Activated naive CD8-positive, alpha-beta T cell treated with anti-CD3 and anti-CD28 coated beads, Interleukin-2, amount 50 U/mL, for 24 hours (primary cell): ENCODE measurements around the gene NUP133.
"Not testable (repeated sequence)": the region's sequence is repeated elsewhere in the genome, so short reads cannot be mapped to it uniquely, and the experiment has no call there.

Experiments
- ATAC-seq: fragments of 150-1000 bp; cut with Tn5 transposase; one replicate; pipeline ENCODE4 v1.10.0; 2021
- DNase-seq: peaks from one replicate; pipeline ENCODE4 v3.0.0; 2021
- H3K27ac Mint-ChIP-seq: one replicate; pipeline ENCODE4 v1.8.0; 2021; ENCODE audit warnings: mild to moderate bottlenecking, mixed read lengths
- H3K27me3 Mint-ChIP-seq: one replicate; pipeline ENCODE4 v1.8.0; 2021; ENCODE audit warnings: mixed read lengths
- H3K36me3 Mint-ChIP-seq: one replicate; pipeline ENCODE4 v1.8.0; 2021; ENCODE audit warnings: low read depth, mixed read lengths
- H3K4me1 Mint-ChIP-seq: one replicate; pipeline ENCODE4 v1.8.0; 2021; ENCODE audit warnings: mixed read lengths
- H3K4me3 Mint-ChIP-seq: one replicate; pipeline ENCODE4 v1.8.0; 2021; ENCODE audit warnings: mild to moderate bottlenecking, moderate library complexity, mixed read lengths
- H3K9me3 Mint-ChIP-seq: one replicate; pipeline ENCODE4 v1.8.0; 2021; ENCODE audit warnings: mixed read lengths

Gene NUP133

GRCh38 chr1:229531326-229531725 lies 23.2 kb upstream of the NUP133 start:
- Mint-ChIP-seq H3K36me3 (peaks cover 38% of the 10 kb centered on the region), H3K9me3 (no peaks in the 10 kb centered on the region)
- no peak for DNase-seq

GRCh38 chr1:229529639-229530038 lies 21.5 kb upstream of the NUP133 start:
- ATAC-seq: no peak
- Mint-ChIP-seq H3K4me1 (no peaks in the 10 kb centered on the region), H3K27ac (no peak overlapping the region), H3K36me3 (peaks cover 42% of the 10 kb centered on the region), H3K9me3 (no peaks in the 10 kb centered on the region), H3K27me3 (no peaks in the 10 kb centered on the region), H3K4me3 (no peak overlapping the region)
- DNase-seq: no peak

More at GRCh38 chr1:229531326-229531725, 23.2 kb upstream of the NUP133 start:
- Mint-ChIP-seq H3K4me3 (no peak overlapping the region), H3K27ac (no peak overlapping the region), H3K4me1 (peaks cover 2% of the 10 kb centered on the region), H3K27me3 (no peaks in the 10 kb centered on the region)
- ATAC-seq: no peak

GRCh38 chr1:229526695-229527094 lies 18.6 kb upstream of the NUP133 start:
- Mint-ChIP-seq H3K36me3 (peaks cover 36% of the 10 kb centered on the region), H3K27ac (no peak overlapping the region), H3K27me3 (no peaks in the 10 kb centered on the region)

GRCh38 chr1:229523052-229523451 lies 14.9 kb upstream of the NUP133 start:
- ATAC-seq (no peak), DNase-seq (no peak)
- Mint-ChIP-seq H3K4me1 (no peaks in the 10 kb centered on the region), H3K27ac (no peak overlapping the region), H3K9me3 (no peaks in the 10 kb centered on the region), H3K4me3 (no peak overlapping the region), H3K27me3 (no peaks in the 10 kb centered on the region), H3K36me3 (peaks cover 40% of the 10 kb centered on the region)

More at GRCh38 chr1:229526695-229527094, 18.6 kb upstream of the NUP133 start:
- H3K4me1 Mint-ChIP-seq: no peaks in the 10 kb centered on the region
- H3K9me3 Mint-ChIP-seq: no peaks in the 10 kb centered on the region
- no peak for ATAC-seq
- no peak overlapping the region for H3K4me3 Mint-ChIP-seq
- no peak for DNase-seq

GRCh38 chr1:229514578-229515275 lies 6.6 kb upstream of the NUP133 start:
- H3K9me3 Mint-ChIP-seq: no peaks in the 10 kb centered on the region
- H3K36me3 Mint-ChIP-seq: peaks cover 7% of the 10 kb centered on the region
- peak overlapping the region; percentile 55 for H3K27ac Mint-ChIP-seq
- DNase-seq (peak; percentile 40), ATAC-seq (peak; percentile 77)
- H3K4me3 Mint-ChIP-seq: no peak overlapping the region
- no peaks in the 10 kb centered on the region for H3K27me3 Mint-ChIP-seq
- peaks cover 5% of the 10 kb centered on the region for H3K4me1 Mint-ChIP-seq

- not testable (repeated sequence) for DNase-seq, H3K27me3 Mint-ChIP-seq, H3K36me3 Mint-ChIP-seq, H3K9me3 Mint-ChIP-seq, H3K27ac Mint-ChIP-seq, ATAC-seq, H3K4me3 Mint-ChIP-seq
- peaks cover 30% of the 10 kb centered on the region for H3K4me1 Mint-ChIP-seq
These were observed 3.5 kb upstream of the NUP133 start for GRCh38 chr1:229511625-229512024.

GRCh38 chr1:229511201-229511600 lies 3.1 kb upstream of the NUP133 start:
- H3K36me3 Mint-ChIP-seq, ATAC-seq, H3K4me3 Mint-ChIP-seq, DNase-seq, H3K27me3 Mint-ChIP-seq, H3K9me3 Mint-ChIP-seq, H3K27ac Mint-ChIP-seq: not testable (repeated sequence)
- H3K4me1 Mint-ChIP-seq: peaks cover 34% of the 10 kb centered on the region

GRCh38 chr1:229509576-229509975 lies 1.4 kb upstream of the NUP133 start:
- Mint-ChIP-seq H3K36me3 (peaks cover 5% of the 10 kb centered on the region), H3K9me3 (no peaks in the 10 kb centered on the region), H3K4me3 (peak overlapping the region; percentile 96), H3K27ac (no peak overlapping the region), H3K4me1 (peaks cover 38% of the 10 kb centered on the region), H3K27me3 (peaks cover 2% of the 10 kb centered on the region)
- DNase-seq: no peak
- no peak for ATAC-seq

- Mint-ChIP-seq H3K36me3 (peaks cover 5% of the 10 kb centered on the region), H3K4me3 (peak overlapping the region; percentile 96), H3K27ac (peak overlapping the region; percentile 89), H3K4me1 (peaks cover 38% of the 10 kb centered on the region), H3K27me3 (peaks cover 2% of the 10 kb centered on the region), H3K9me3 (no peaks in the 10 kb centered on the region)
- ATAC-seq: no peak
- peak; percentile 14 for DNase-seq
These were observed 739 bp upstream of the NUP133 start for GRCh38 chr1:229508823-229509337.

GRCh38 chr1:229507502-229507901 lies 639 bp downstream of the NUP133 start:
- Mint-ChIP-seq H3K36me3 (peaks cover 5% of the 10 kb centered on the region), H3K4me1 (peaks cover 38% of the 10 kb centered on the region), H3K9me3 (no peaks in the 10 kb centered on the region), H3K27me3 (peaks cover 2% of the 10 kb centered on the region), H3K4me3 (peak overlapping the region; percentile 96), H3K27ac (peak overlapping the region; percentile 89)
- no peak for DNase-seq
- ATAC-seq: no peak

- Mint-ChIP-seq H3K4me1 (peaks cover 38% of the 10 kb centered on the region), H3K36me3 (peaks cover 10% of the 10 kb centered on the region), H3K9me3 (no peaks in the 10 kb centered on the region), H3K27me3 (peaks cover 2% of the 10 kb centered on the region), H3K27ac (no peak overlapping the region), H3K4me3 (peak overlapping the region; percentile 96)
- ATAC-seq (no peak), DNase-seq (no peak)
These were observed 1.5 kb downstream of the NUP133 start for GRCh38 chr1:229506633-229507032.

GRCh38 chr1:229495782-229496181 lies 12.4 kb downstream of the NUP133 start:
- ATAC-seq: no peak
- DNase-seq: no peak
- H3K9me3 Mint-ChIP-seq: no peaks in the 10 kb centered on the region
- H3K4me3 Mint-ChIP-seq: no peak overlapping the region
- no peak overlapping the region for H3K27ac Mint-ChIP-seq
- no peaks in the 10 kb centered on the region for H3K4me1 Mint-ChIP-seq
- H3K27me3 Mint-ChIP-seq: no peaks in the 10 kb centered on the region
- H3K36me3 Mint-ChIP-seq: peaks cover 46% of the 10 kb centered on the region

GRCh38 chr1:229487181-229487580 lies 21.0 kb downstream of the NUP133 start:
- H3K36me3 Mint-ChIP-seq: peaks cover 49% of the 10 kb centered on the region
- H3K4me1 Mint-ChIP-seq: no peaks in the 10 kb centered on the region
- DNase-seq (no peak), ATAC-seq (no peak)
- no peaks in the 10 kb centered on the region for H3K27me3 Mint-ChIP-seq
- no peak overlapping the region for H3K4me3 Mint-ChIP-seq
- H3K27ac Mint-ChIP-seq: no peak overlapping the region
- H3K9me3 Mint-ChIP-seq: no peaks in the 10 kb centered on the region

GRCh38 chr1:229485318-229485717 lies 22.8 kb downstream of the NUP133 start:
- H3K4me1 Mint-ChIP-seq: peaks cover 2% of the 10 kb centered on the region
- no peak overlapping the region for H3K27ac Mint-ChIP-seq
- peaks cover 56% of the 10 kb centered on the region for H3K36me3 Mint-ChIP-seq
- DNase-seq (no peak), ATAC-seq (no peak)
- H3K27me3 Mint-ChIP-seq: no peaks in the 10 kb centered on the region
- H3K4me3 Mint-ChIP-seq: no peak overlapping the region
- no peaks in the 10 kb centered on the region for H3K9me3 Mint-ChIP-seq

- DNase-seq (no peak), ATAC-seq (no peak)
- Mint-ChIP-seq H3K4me1 (peaks cover 19% of the 10 kb centered on the region), H3K4me3 (no peak overlapping the region), H3K9me3 (no peaks in the 10 kb centered on the region), H3K27ac (no peak overlapping the region), H3K36me3 (peaks cover 55% of the 10 kb centered on the region), H3K27me3 (no peaks in the 10 kb centered on the region)
These were observed 25.6 kb downstream of the NUP133 start for GRCh38 chr1:229482511-229482910.
